Measurements from ENCODE around the gene KIRREL2. TPM values are rescaled to one million over a fixed set of nuclear protein-coding genes. Genes with fewer than 3 reads are reported as not detected.
"Not testable (repeated sequence)": the region's sequence is repeated elsewhere in the genome, so short reads cannot be mapped to it uniquely, and the experiment has no call there.

KIRREL2 gene
- polyA plus RNA-seq, 6 donors from 2014 or later: not detected

DNA sequence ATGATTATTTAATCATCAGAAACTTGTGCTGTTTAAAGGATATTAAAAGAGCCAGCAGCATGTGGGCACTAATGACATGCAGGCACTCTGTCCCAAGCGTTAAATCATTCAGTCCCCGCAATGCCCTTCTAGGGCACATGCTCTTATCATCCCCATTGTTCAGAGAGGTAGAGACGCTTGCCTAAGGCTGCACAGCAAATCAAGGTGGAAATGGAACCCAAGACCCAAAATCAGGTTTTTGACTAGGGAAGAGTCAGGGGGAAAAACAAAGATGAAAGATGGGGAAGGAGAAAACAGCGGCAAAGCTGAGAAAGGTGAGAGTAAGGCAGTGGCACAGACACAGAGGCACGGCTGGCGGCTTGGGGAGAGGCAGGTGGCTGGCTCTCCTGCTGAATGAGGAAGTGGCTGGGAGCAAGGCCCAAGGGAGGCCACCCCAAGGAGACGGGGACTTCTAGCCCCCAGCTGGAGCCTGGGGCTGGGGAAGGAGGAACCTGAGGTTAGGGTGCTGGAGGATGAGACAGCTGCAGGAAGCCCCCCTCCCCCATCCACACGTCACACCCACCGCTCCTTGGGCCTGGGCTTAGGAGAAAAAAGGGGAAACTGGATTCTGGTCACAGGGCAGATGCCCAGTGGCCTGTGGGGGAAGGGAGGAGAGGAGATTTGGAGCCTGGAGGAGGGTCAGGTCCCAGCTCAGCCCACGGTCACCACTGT lies 52.4 kb downstream of the KIRREL2 start:
- DNase-seq (peak; percentile 92), ATAC-seq (ENCODE audit: low read depth in 2 of 2) (peak; percentile 92 to 93)
- H3K27ac Mint-ChIP-seq: peak overlapping the region; percentile 94 to 98 (median 96)
- H3K4me1 Mint-ChIP-seq: peaks cover 34 to 57% (median 40%) of the 10 kb centered on the region in 3 donors
- no peaks in the 10 kb centered on the region for H3K9me3 Mint-ChIP-seq
- no peaks in the 10 kb centered on the region for H3K36me3 Mint-ChIP-seq
- peak overlapping the region; percentile 65 to 87 (median 76) for H3K4me3 Mint-ChIP-seq
- H3K27me3 Mint-ChIP-seq: no peaks in the 10 kb centered on the region

DNA sequence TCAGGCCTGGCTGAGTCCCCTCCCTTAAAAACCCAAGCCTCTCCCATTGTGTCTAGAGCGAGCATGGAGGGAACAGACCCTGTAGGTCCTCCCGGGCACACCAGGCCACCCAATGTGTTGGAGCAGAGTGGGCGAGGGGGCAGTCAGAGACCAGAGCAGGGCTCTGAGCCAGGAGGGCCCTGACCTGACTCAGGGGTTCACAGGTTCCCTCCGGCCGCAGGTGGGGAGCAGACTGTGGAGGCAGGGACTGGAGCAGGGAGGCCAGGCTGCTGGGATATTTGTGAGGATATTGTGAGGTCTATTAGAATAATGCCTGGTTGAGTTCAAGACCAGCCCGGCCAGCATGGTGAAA lies 52.9 kb downstream of the KIRREL2 start:
- H3K27ac Mint-ChIP-seq: peak overlapping the region; percentile 94 to 98 (median 96)
- no peaks in the 10 kb centered on the region for H3K27me3 Mint-ChIP-seq
- H3K9me3 Mint-ChIP-seq: no peaks in the 10 kb centered on the region
- ATAC-seq (ENCODE audit: low read depth in 2 of 2): no peak
- no peaks in the 10 kb centered on the region for H3K36me3 Mint-ChIP-seq
- peak overlapping the region; percentile 65 to 87 (median 76) for H3K4me3 Mint-ChIP-seq
- no peak for DNase-seq
- peaks cover 29 to 52% (median 36%) of the 10 kb centered on the region in 3 donors for H3K4me1 Mint-ChIP-seq

DNA sequence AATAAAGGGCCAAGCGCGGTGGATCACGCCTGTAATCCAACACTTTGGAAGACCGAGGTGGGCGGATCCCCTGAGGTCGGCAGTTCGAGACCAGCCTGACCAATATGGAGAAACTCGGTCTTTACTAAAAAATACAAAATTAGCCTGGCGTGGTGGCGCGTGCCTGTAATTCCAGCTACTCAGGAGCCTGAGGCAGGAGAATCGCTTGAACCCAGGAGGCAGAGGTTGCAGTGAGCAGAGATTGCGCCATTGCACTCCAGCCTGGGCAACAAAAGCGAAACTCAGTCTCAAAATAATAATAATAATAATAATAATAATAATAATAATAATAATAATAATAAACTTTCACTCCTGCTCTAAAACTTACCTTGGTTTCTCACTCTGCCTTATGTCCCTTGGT lies 53.6 kb downstream of the KIRREL2 start:
- Mint-ChIP-seq H3K4me3 (peak overlapping the region in 3 of 8 donors; percentile 3 to 68 (median 12)), H3K27ac (peak overlapping the region in 3 of 6 donors; percentile 94 to 98 (median 96)), H3K4me1 (peaks cover 28 to 45% (median 33%) of the 10 kb centered on the region in 3 donors)
- not testable (repeated sequence) for H3K36me3 Mint-ChIP-seq; DNase-seq; ATAC-seq (ENCODE audit: low read depth in 2 of 2); H3K9me3 Mint-ChIP-seq; H3K27me3 Mint-ChIP-seq

DNA sequence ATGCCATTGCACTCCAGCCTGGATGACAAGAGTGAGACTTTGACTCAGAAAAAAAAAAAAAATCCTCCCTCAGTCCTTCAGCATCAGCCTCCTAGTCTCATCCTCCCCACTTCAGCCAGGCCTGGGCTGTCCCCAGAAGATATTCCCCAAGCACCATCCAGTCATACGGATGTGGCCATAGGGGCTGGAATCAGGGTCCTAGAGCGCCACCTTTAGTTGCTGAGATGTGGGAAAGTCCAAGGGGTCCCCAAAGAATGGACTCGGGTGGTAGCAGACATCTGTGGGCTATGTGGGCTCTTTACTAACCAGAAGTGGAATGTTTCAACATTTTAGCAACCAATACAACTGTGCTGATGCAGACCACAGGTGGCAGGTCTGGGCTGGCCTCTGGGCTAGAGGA lies 54.5 kb downstream of the KIRREL2 start:
- DNase-seq: no peak
- Mint-ChIP-seq H3K4me1 (peaks cover 28 to 45% (median 32%) of the 10 kb centered on the region in 3 donors), H3K27me3 (no peaks in the 10 kb centered on the region), H3K4me3 (no peak overlapping the region), H3K9me3 (no peaks in the 10 kb centered on the region), H3K36me3 (no peaks in the 10 kb centered on the region), H3K27ac (peak overlapping the region in 2 of 6 donors; percentile 42 to 94)
- no peak for ATAC-seq (ENCODE audit: low read depth in 2 of 2)

DNA sequence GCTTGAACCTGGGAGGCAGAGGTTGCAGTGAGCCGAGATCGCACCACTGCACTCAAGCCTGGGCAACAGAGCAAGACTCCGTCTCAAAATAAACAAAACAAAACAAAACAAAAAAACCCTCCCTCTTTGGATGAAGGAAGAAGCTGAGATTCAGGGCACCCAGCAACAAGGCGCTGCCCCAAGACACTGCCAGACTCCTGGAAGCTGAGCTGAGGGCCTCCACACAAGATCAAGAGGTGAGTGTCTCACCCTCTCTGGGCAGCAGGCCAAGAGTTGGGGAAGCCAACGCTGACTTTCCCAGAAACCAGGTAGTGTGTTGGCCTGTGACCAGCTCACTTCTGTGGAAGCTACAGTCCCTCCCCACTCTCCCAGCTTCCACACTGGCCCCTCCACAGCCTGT lies 55.1 kb downstream of the KIRREL2 start:
- H3K4me1 Mint-ChIP-seq: peaks cover 28 to 43% (median 32%) of the 10 kb centered on the region in 3 donors
- H3K36me3 Mint-ChIP-seq: no peaks in the 10 kb centered on the region

DNA sequence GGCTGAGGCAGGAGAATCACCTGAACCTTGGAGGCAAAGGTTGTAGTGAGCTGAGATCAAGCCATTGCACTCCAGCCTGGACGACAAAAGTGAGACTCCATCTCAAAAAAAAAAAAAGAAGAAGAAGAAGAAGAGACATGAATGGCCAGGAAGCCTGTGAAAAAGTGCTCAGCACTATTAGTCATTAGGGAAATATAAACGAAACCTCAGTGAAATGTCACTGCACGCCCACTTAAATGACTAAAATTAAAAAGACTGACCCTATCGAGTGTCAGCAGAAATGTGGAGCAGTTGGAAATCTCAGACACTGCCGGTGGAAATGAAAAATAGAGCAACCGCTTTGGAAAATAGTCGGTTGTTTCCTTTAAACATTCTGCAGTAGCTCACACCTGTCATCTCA lies 56.9 kb downstream of the KIRREL2 start:
- Mint-ChIP-seq H3K4me3 (no peak overlapping the region), H3K27me3 (no peaks in the 10 kb centered on the region), H3K9me3 (no peaks in the 10 kb centered on the region), H3K27ac (peak overlapping the region in 2 of 6 donors; percentile 34 to 42), H3K36me3 (no peaks in the 10 kb centered on the region), H3K4me1 (peaks cover 18 to 27% (median 19%) of the 10 kb centered on the region in 3 donors)
- DNase-seq (no peak), ATAC-seq (ENCODE audit: low read depth in 2 of 2) (no peak)

More for the DNA sequence above, 55.1 kb downstream of the KIRREL2 start:
- DNase-seq: no peak
- no peak for ATAC-seq (ENCODE audit: low read depth in 2 of 2)
- H3K9me3 Mint-ChIP-seq: no peaks in the 10 kb centered on the region
- H3K27me3 Mint-ChIP-seq: no peaks in the 10 kb centered on the region
- peak overlapping the region in 3 of 6 donors; percentile 56 to 94 (median 81) for H3K27ac Mint-ChIP-seq
- no peak overlapping the region for H3K4me3 Mint-ChIP-seq

DNA sequence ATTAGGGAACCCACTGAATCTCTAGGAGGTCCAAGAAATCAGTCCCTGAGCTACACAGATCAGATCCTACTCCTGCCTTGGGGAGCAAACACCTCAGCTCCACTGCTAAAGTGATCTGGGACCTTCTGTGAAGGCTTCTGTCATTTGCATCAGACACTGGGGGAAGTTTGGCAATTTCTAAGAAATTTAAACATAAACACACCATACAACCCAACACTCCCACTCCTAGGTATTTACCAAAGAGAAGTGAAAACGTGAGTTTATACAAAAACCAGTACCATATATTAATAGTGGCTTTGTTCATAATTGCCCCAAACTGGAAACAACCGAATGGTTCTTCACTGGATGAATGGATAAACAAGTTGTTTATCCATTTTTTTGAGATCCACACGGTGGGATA lies 58.7 kb downstream of the KIRREL2 start:
- no peak for ATAC-seq (ENCODE audit: low read depth in 2 of 2)
- H3K4me1 Mint-ChIP-seq: peaks cover 5 to 11% (median 8%) of the 10 kb centered on the region in 3 donors

More for the DNA sequence above, 58.7 kb downstream of the KIRREL2 start:
- no peaks in the 10 kb centered on the region for H3K9me3 Mint-ChIP-seq
- H3K27me3 Mint-ChIP-seq: no peaks in the 10 kb centered on the region
- H3K4me3 Mint-ChIP-seq: no peak overlapping the region
- no peak for DNase-seq
- no peaks in the 10 kb centered on the region for H3K36me3 Mint-ChIP-seq
- peak overlapping the region in 1 of 6 donors; percentile 34 for H3K27ac Mint-ChIP-seq

Other genes with a start within 250 kb of the KIRREL2 start
- gene HAUS5, start 244.2 kb upstream of the KIRREL2 start, polyA plus RNA-seq (ENCODE audit: low read depth in 6 of 6): 1 to 10 TPM; 6.7 to 9.8 (median 8.6) TPM
- 10 to 100 TPM; 30.6 to 71.1 (median 50.9) TPM for gene RBM42, start 227.9 kb upstream of the KIRREL2 start, polyA plus RNA-seq (ENCODE audit: low read depth in 6 of 6)
- under 1 TPM in 1 of 6 donors, not detected in 5; 0.61 TPM for gene ETV2, start 215.2 kb upstream of the KIRREL2 start, polyA plus RNA-seq (ENCODE audit: low read depth in 6 of 6)
- 100 to 1,000 TPM; 623 to 732 (median 678) TPM for gene COX6B1, start 208.6 kb upstream of the KIRREL2 start, polyA plus RNA-seq (ENCODE audit: low read depth in 6 of 6)
- not detected for gene UPK1A, start 190.4 kb upstream of the KIRREL2 start, polyA plus RNA-seq (ENCODE audit: low read depth in 6 of 6)
- 1 to 10 TPM in 1 of 6 donors, under 1 TPM in 4, not detected in 1; 0.21 to 1.3 (median 0.70) TPM for gene ZBTB32, start 152.4 kb upstream of the KIRREL2 start, polyA plus RNA-seq (ENCODE audit: low read depth in 6 of 6)
- gene KMT2B, start 138.9 kb upstream of the KIRREL2 start, polyA plus RNA-seq (ENCODE audit: low read depth in 6 of 6): 1 to 10 TPM in 2 of 6 donors, under 1 TPM in 4; 0.35 to 2.2 (median 0.76) TPM
- 100 to 1,000 TPM; 114 to 195 (median 134) TPM for gene IGFLR1, start 114.5 kb upstream of the KIRREL2 start, polyA plus RNA-seq (ENCODE audit: low read depth in 6 of 6)
- gene U2AF1L4, start 111.5 kb upstream of the KIRREL2 start, polyA plus RNA-seq (ENCODE audit: low read depth in 6 of 6): 10 to 100 TPM; 26.1 to 41.0 (median 32.5) TPM
- gene PSENEN, start 111.3 kb upstream of the KIRREL2 start, polyA plus RNA-seq (ENCODE audit: low read depth in 6 of 6): 100 to 1,000 TPM in 2 of 6 donors, 10 to 100 TPM in 4; 82.4 to 105 (median 94.3) TPM
- gene LIN37, start 108.3 kb upstream of the KIRREL2 start, polyA plus RNA-seq (ENCODE audit: low read depth in 6 of 6): 10 to 100 TPM in 3 of 6 donors, 1 to 10 TPM in 3; 8.1 to 17.9 (median 11.1) TPM
- not detected for gene HSPB6, start 99.9 kb upstream of the KIRREL2 start, polyA plus RNA-seq (ENCODE audit: low read depth in 6 of 6)
- gene PROSER3, start 98.7 kb upstream of the KIRREL2 start, polyA plus RNA-seq (ENCODE audit: low read depth in 6 of 6): 10 to 100 TPM in 1 of 6 donors, 1 to 10 TPM in 4, not detected in 1; 3.2 to 13.9 (median 9.0) TPM
- gene ARHGAP33, start 81.3 kb upstream of the KIRREL2 start, polyA plus RNA-seq (ENCODE audit: low read depth in 6 of 6): under 1 TPM in 1 of 6 donors, not detected in 5; 0.58 TPM
- not detected for gene PRODH2, start 44.1 kb upstream of the KIRREL2 start, polyA plus RNA-seq (ENCODE audit: low read depth in 6 of 6)
- gene NPHS1, start 4.4 kb upstream of the KIRREL2 start, polyA plus RNA-seq (ENCODE audit: low read depth in 6 of 6): not detected
- not detected for gene APLP1, start 11.7 kb downstream of the KIRREL2 start, polyA plus RNA-seq (ENCODE audit: low read depth in 6 of 6)
- gene NFKBID, start 43.6 kb downstream of the KIRREL2 start, polyA plus RNA-seq (ENCODE audit: low read depth in 6 of 6): 10 to 100 TPM; 13.5 to 79.7 (median 55.3) TPM
- gene HCST, start 45.6 kb downstream of the KIRREL2 start, polyA plus RNA-seq (ENCODE audit: low read depth in 6 of 6): 10 to 100 TPM; 33.8 to 58.5 (median 47.5) TPM
- gene TYROBP, start 51.4 kb downstream of the KIRREL2 start, polyA plus RNA-seq (ENCODE audit: low read depth in 6 of 6): 10 to 100 TPM in 2 of 6 donors, 1 to 10 TPM in 4; 3.4 to 28.6 (median 8.3) TPM
- under 1 TPM in 3 of 6 donors, not detected in 3; 0.12 to 0.22 (median 0.14) TPM for gene LRFN3, start 79.5 kb downstream of the KIRREL2 start, polyA plus RNA-seq (ENCODE audit: low read depth in 6 of 6)
- gene SDHAF1, start 138.3 kb downstream of the KIRREL2 start, polyA plus RNA-seq (ENCODE audit: low read depth in 6 of 6): 10 to 100 TPM; 30.0 to 58.0 (median 48.8) TPM
- gene SYNE4, start 151.9 kb downstream of the KIRREL2 start, polyA plus RNA-seq (ENCODE audit: low read depth in 6 of 6): under 1 TPM in 1 of 6 donors, not detected in 5; 0.24 TPM
- 10 to 100 TPM; 13.7 to 28.9 (median 19.1) TPM for gene ALKBH6, start 157.3 kb downstream of the KIRREL2 start, polyA plus RNA-seq (ENCODE audit: low read depth in 6 of 6)
- 1 to 10 TPM in 1 of 6 donors, not detected in 5; 1.8 TPM for gene CLIP3, start 176.0 kb downstream of the KIRREL2 start, polyA plus RNA-seq (ENCODE audit: low read depth in 6 of 6)
- gene THAP8, start 197.4 kb downstream of the KIRREL2 start, polyA plus RNA-seq (ENCODE audit: low read depth in 6 of 6): 1 to 10 TPM; 1.4 to 7.3 (median 3.6) TPM
- gene WDR62, start 198.0 kb downstream of the KIRREL2 start, polyA plus RNA-seq (ENCODE audit: low read depth in 6 of 6): under 1 TPM in 2 of 6 donors, not detected in 4; 0.07 to 0.25 TPM